Suppressor macrophage (primary cell): ENCODE data around the gene TIMM8A.

Experiments
- DNase-seq, 4 experiments: peaks; one replicate each; pipeline ENCODE4 v3.0.0-alpha.2; 2020 to 2022
- total RNA-seq, 17 experiments: gene quantifications; one replicate each; lab custom pipeline; 2026; ENCODE audit warnings: mixed read lengths in 6 of 17, inconsistent platforms in 3 of 17; lab: John Stamatoyannopoulos, UW

TIMM8A gene
- 1.2 to 9.1 (median 6.0) reads per million in 17 experiments for total RNA-seq

- DNase-seq = peak; percentile 78 to 89 (median 84)
Measured at GRCh38 chrX:101348452-101349192, at the start of gene TIMM8A. Gene TIMM8A (minus strand): TSS chrX:101348742. CDS start chrX:101348664, 78 bp downstream.

- no peak for DNase-seq
Measured at GRCh38 chrX:101397779-101398178, 49.2 kb upstream of the TIMM8A start.

- DNase-seq = peak; percentile 35 to 77 (median 56)
Measured at GRCh38 chrX:101395789-101396188, 47.2 kb upstream of the TIMM8A start.

- DNase-seq = no peak
Measured at GRCh38 chrX:101394372-101394771, 45.8 kb upstream of the TIMM8A start.

- no peak for DNase-seq
Measured at GRCh38 chrX:101393530-101394305, 45.2 kb upstream of the TIMM8A start.

GRCh38 chrX:101391831-101392230, 43.3 kb upstream of the TIMM8A start:
- no peak for DNase-seq

GRCh38 chrX:101390664-101391525, 42.4 kb upstream of the TIMM8A start, which contains the start of gene RPL36A:
Gene RPL36A (plus strand): TSS chrX:101391011. CDS start chrX:101391044, 33 bp downstream.
- DNase-seq = peak; percentile 91 to 94 (median 94)

- no peak for DNase-seq
Measured at GRCh38 chrX:101388604-101389003, 40.1 kb upstream of the TIMM8A start.

GRCh38 chrX:101386542-101386885, 38.0 kb upstream of the TIMM8A start:
- DNase-seq = no peak

- DNase-seq = peak; percentile 63 to 78 (median 74)
Measured at GRCh38 chrX:101385795-101386541, 37.4 kb upstream of the TIMM8A start, which contains the start of gene BTK. Gene BTK (minus strand): TSS chrX:101386191. CDS start chrX:101375284, 10,907 bp downstream.

- no peak for DNase-seq
Measured at GRCh38 chrX:101385026-101385684, 36.6 kb upstream of the TIMM8A start.

- peak in 1 of 4 experiments; percentile 18 for DNase-seq
Measured at GRCh38 chrX:101383679-101384205, 35.2 kb upstream of the TIMM8A start.

- DNase-seq = peak in 3 of 4 experiments; percentile 22 to 44 (median 27)
Measured at GRCh38 chrX:101377547-101377946, 29.0 kb upstream of the TIMM8A start.

- DNase-seq = peak in 1 of 4 experiments; percentile 11
Measured at GRCh38 chrX:101370888-101371504, 22.5 kb upstream of the TIMM8A start.

- DNase-seq = no peak
Measured at GRCh38 chrX:101369687-101370086, 21.1 kb upstream of the TIMM8A start.

GRCh38 chrX:101368800-101369199, 20.3 kb upstream of the TIMM8A start:
- DNase-seq = no peak

GRCh38 chrX:101365301-101365795, 16.8 kb upstream of the TIMM8A start:
- no peak for DNase-seq

GRCh38 chrX:101362757-101363156, 14.2 kb upstream of the TIMM8A start:
- peak in 2 of 4 experiments; percentile 22 to 26 for DNase-seq

- DNase-seq = no peak
Measured at GRCh38 chrX:101362116-101362515, 13.6 kb upstream of the TIMM8A start.

- DNase-seq = no peak
Measured at GRCh38 chrX:101360390-101360789, 11.8 kb upstream of the TIMM8A start.
